IPS DF 19.7 (cell line): ENCODE measurements around the gene COG2.

Source experiments
- DNase-seq: peaks from one replicate; pipeline ENCODE4 v3.0.0-alpha.2; 2013; ENCODE audit warnings: low read depth, low spot score

The COG2 gene

DNA sequence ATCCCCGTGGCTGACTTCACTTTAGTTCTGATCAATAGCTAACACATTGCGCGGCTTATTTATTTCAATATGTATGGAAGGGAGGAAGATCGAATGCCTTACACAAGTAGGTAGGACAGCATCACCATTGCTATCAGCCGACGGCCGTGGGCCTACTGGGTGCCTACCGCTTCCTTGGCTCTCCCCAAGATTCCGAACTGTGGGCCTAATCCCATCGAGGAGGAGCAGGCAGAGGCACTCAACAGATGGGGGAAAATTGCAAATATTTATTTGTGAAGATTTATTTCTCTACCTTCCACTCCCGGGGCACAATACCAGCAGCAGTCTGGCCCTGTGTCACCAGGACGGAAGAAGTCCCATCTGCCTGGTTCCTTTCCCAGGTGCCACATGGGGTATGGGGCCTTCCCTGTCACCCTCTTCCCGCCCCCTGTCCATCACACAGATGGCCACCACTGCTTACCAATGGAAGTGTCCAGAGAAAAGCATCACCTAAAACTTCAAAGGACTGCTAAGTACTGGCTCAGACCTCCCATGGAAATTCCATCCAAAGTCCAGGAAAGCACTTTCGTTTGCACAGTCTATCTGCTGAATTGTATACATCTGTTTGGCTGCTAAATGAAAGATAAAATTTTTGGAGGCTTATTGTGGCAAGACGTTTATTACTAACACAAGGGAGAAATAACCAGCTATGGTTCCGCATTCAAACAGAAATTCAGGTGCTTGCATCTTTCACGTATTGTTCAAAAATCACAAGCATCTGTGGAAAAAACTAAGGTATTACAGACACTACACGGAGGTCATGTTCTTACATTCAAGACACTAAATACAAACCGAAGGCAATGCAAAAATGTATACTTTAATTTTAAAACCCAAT, 59.9 kb downstream of the COG2 start:
- DNase-seq: no peak

DNA sequence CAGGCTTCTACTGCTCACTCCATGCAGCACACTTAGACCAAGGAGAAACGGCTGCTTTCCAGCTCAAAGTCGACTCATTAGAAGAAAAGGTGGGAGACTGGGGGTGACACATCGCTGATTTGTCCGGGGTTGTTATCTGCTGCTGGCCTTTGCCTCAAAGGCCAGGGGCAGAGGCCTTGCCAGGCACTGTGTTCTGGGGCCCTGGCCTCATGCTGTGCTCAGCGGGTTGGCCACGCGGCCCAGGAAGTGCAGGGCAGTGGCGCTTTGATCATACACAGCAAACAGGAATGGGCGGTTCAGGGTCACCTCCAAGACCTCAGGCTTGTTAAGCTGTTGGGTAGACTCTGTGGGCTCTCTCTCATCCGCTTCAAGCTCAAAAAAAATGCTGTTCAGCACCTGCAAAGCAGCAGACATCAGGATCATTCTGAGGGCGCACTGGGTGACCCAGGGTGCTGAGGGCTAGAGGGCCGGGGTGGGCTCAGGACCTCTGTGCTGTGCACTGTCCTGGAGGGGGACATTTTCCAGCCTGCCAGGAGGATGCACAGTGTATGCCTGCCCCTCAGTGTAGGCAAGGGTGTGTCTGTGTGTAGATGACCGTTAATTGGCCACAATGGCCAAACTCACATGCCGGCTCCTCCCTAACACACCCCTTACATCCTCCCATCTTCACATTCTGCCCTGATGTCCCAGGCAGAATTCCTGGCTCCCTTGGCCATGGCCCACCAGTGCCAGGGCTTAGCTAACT, 60.8 kb downstream of the COG2 start:
- DNase-seq: no peak

- no peak for DNase-seq
Measured at GRCh38 chr1:230703679-230704385, 61.6 kb downstream of the COG2 start.

GRCh38 chr1:230704830-230705229, 62.5 kb downstream of the COG2 start:
- no peak for DNase-seq

GRCh38 chr1:230705289-230706019, 63.2 kb downstream of the COG2 start:
- no peak for DNase-seq

DNA sequence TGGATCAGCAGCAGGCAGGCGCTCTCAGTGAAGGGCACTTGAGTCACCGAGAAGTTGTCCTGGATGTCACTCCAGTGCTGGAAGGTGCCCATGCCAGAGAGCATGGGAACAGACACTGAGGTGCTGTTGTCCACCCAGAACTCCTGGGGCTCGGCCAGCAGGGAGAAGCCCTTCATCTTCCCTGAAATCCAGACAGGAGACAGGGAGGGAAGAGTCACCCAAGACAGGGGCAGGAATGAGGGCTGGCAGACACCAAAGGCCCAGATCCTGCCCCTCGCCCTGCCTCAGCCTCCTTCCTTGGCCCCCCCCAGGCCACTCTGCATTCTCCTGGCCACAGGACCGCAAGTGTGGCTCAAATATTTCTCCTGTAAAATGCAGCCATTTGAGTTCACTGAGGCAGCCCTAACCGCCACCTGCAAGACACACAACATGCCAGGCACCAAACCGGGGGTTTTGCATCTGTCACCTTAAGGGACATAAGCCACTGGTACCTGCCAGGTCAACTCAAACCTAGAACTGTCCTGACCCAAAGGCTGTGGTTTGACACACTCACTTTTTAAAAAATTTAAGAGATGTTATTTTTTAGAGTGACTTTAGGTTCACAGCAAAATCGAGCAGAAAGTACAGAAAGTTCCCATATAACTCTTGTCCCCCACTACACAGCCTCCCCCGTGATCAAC, 63.9 kb downstream of the COG2 start:
- DNase-seq: no peak

- DNase-seq: no peak
Measured at GRCh38 chr1:230706887-230707731, 64.8 kb downstream of the COG2 start.

DNA sequence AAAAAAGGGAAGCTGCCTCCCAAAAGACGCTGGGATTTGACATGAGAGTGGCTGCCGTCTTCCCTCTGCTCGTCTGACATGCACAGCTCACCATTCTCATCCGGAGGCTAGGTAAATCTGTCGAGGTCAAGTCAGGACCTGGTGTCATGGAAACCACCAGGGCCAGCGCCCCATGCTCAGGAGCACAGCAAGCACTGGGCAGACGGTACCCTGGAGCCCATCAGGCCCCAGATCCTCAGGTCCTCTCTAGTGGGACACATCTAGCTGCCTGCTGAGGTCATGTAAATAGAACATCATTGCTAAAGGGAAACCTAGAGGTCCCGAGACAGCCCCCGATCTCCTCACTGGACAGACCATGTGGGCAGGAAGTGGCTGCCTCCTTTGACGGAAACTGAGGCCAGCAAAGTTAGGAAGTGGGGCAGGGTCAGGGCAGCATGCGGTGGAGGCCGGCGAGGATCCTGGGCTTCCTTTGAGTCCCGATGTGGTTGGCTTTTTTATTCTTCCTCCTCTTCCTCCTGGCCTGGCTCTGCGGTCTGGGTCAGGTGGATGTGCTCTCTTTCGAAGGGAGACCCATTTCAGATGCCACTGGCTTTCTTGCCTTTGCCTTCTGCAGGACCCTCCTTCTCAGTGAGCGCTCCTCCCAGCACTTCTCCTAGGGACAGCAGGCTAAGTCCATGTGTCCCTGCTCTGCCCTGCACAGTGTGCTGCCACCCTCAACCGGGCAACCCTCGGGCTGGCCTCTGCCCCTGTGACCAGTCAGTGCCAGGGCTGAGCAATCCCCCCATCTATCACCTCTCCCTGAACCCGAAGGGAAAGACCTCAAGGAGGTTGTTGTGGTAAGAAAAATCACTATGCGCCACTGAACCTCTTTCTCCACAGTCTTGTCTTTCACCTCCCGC, 65.7 kb downstream of the COG2 start:
- no peak for DNase-seq

- DNase-seq: no peak
Measured at GRCh38 chr1:230708631-230709580, 66.6 kb downstream of the COG2 start.

DNA sequence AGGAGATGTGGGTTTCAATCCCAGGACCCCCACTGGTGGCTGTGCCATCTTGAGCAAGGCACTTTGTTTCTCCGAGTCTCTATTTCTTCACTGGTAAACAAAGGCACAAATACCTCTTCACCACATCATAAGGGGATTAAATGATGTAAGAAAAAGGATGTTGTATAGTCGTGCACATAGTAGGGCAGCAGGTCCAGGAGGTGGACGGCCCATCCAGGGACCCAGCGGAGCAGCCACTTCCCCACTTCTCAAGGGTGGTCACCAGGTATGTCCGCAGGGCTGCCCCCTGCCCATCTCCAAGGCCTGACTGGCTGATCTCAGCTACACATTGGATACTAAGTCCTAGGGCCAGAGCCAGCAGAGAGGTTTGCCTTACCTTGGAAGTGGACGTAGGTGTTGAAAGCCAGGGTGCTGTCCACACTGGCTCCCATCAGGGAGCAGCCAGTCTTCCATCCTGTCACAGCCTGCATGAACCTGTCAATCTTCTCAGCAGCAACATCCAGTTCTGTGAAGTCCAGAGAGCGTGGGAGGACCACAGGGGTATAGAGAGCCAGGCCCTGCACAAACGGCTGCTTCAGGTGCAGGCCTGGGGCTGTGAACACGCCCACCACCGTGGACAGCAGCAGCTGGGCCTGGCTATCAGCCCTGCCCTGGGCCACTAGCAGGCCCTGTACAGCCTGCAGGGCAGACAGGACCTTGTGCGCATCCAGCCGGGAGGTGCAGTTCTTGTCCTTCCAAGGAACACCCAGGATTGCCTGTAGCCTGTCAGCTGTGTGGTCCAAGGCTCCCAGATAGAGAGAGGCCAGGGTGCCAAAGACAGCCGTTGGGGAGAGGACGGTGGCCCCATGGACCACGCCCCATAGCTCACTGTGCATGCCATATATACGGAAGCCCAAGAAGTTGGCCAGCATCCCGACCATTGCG, 67.6 kb downstream of the COG2 start:
- DNase-seq: no peak

GRCh38 chr1:230710543-230710904, 68.2 kb downstream of the COG2 start:
- DNase-seq: no peak

DNA sequence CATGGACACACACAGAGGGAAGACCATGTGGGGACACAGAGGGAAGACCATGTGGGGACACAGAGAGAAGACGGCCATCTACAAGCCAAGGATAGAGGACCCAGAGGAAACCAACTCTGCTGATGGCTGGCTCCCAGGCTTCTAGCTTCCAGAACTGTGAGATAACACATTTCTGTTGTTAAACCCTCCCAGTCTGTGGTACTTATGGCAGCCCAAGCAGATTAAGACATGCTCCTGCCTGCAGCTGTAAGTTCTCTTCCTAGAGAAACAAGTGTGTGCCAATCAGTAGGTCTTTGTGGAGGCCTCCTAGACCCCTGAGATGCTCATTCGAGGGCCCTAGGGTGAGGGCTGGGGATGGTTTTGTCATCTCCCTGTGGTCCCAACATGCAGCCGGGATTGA, 69.0 kb downstream of the COG2 start:
- no peak for DNase-seq

- DNase-seq: no peak
Measured at GRCh38 chr1:230712470-230712942, 70.2 kb downstream of the COG2 start.

DNA sequence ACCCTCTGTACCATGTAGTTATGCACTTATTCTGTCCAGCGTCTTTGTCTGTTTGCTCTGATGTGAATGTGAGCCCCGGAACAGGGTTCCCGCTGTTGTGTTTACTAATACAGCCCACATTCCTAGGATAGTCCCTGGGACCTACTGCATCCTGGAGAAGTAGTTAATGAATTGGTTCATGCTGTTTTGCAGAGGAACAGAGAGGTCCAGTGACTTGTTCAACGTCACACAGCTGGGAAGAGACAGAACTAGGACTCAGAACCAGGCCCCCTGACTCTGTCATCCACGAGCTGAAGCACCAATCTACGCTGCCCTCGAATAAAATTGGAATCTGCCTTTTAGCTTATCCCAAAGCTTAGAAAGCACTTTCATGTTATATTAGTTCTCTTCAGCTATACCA, 70.9 kb downstream of the COG2 start:
- no peak for DNase-seq

DNA sequence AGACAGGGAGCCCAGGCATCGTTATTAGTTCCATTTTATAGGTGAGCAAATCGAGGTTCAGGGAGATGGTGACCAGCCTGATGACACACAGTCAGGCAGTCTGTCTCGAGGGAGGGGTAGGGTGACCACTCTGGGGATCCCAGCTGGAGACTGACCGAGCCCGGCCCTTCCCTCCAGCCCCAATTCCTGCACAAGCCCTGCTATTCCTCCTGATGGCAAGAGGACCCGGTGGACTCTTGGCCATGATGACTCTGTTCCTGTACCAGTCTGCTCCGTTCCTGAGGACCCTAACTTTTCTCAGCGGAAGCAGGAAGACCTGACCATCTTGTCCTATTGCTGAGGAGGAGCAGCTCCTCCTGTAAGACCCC, 71.2 kb downstream of the COG2 start:
- DNase-seq: no peak

DNA sequence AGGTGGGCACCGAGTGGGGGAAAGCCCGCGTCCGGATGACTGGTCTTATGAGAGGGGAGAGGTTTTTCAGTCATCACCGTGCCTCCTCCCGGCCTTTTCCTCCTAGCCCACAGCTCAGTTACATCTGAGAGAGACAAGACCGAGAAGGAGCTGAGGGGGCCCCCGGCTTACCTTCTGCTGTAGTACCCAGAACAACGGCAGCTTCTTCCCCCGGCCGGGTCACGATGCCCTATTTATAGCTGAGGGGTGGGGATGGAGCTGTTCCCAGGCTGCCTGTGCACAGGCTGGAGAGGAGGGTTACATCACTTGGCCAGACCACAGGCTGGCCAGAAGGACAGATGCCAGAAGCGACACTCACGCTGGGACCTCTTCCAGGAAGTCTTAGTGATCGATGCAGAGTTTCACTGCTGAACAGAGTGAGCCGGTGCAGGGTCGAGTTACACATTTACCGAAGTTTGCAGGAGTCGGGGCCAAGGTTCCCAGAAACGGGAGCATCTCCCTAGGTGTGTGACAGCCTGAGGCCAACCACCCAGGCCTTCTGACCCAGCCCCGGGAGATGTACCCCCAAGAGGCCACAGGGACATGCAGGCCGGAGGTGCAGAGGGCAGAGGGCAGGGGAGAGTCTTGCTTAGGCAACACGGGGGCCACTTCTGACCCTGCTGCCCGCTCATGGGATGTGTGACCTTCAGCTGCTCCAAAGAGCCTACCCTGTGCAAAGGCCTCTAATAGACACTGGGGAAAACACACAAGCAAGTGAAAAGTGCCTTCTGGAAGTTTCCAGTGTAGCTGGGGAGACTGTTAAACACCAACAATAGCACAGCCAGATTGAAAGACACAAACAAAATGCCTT, 71.9 kb downstream of the COG2 start, which contains the start of gene AGT:
AGT (minus strand) TSS at position 208 of the 850 bp plus-strand sequence. CDS start 3,299 bp downstream, outside the sequence.
- DNase-seq: no peak
